ENCODE results near the gene RERE.

GRCh38 chr1:8632102-8632501 is 185.3 kb downstream of the RERE start:
- TF ChIP-seq CTCF (IDR thresholded peaks at IDR 0.05) (no peak), EP300 (IDR thresholded peaks at IDR 0.05) (no peak), POLR2A (IDR thresholded peaks at IDR 0.05) (no peak)
